ENCODE measurements around the gene TERB1.

Gene TERB1

GRCh38 chr16:66741950-66742808, 59.2 kb downstream of the TERB1 start:
- DNase-seq = no peak

- DNase-seq = no peak
These were observed 60.0 kb downstream of the TERB1 start for GRCh38 chr16:66741169-66741900.

GRCh38 chr16:66740533-66740932, 60.9 kb downstream of the TERB1 start:
- no peak for DNase-seq

GRCh38 chr16:66740010-66740409, 61.4 kb downstream of the TERB1 start:
- no peak for DNase-seq

GRCh38 chr16:66735891-66736290, 65.5 kb downstream of the TERB1 start:
- no peak for DNase-seq

- DNase-seq = no peak
These were observed 70.3 kb downstream of the TERB1 start for GRCh38 chr16:66731101-66731500.

- no peak for DNase-seq
These were observed 72.6 kb downstream of the TERB1 start for GRCh38 chr16:66728804-66729203.

GRCh38 chr16:66728117-66728787, 73.1 kb downstream of the TERB1 start:
- DNase-seq = peak; percentile 16

- no peak for DNase-seq
These were observed 80.6 kb downstream of the TERB1 start for GRCh38 chr16:66720766-66721165.

- DNase-seq = no peak
These were observed 82.1 kb downstream of the TERB1 start for GRCh38 chr16:66719246-66719645.

- no peak for DNase-seq
These were observed 83.6 kb downstream of the TERB1 start for GRCh38 chr16:66717776-66718175.

GRCh38 chr16:66717112-66717675, 84.2 kb downstream of the TERB1 start:
- DNase-seq = no peak

- no peak for DNase-seq
These were observed 86.6 kb downstream of the TERB1 start for GRCh38 chr16:66714654-66715307.

GRCh38 chr16:66714062-66714461, 87.3 kb downstream of the TERB1 start:
- no peak for DNase-seq

- DNase-seq = no peak
These were observed 88.3 kb downstream of the TERB1 start for GRCh38 chr16:66713076-66713475.

GRCh38 chr16:66712512-66712911, 88.9 kb downstream of the TERB1 start:
- DNase-seq = no peak

- DNase-seq = no peak
These were observed 89.8 kb downstream of the TERB1 start for GRCh38 chr16:66711581-66711980.

- no peak for DNase-seq
These were observed 94.9 kb downstream of the TERB1 start for GRCh38 chr16:66706506-66706880.

- DNase-seq = no peak
These were observed 95.4 kb downstream of the TERB1 start for GRCh38 chr16:66705790-66706505.
